WTC11 (cell line): Measurements from ENCODE around the gene KIAA0930. TPM values are rescaled to one million over a fixed set of nuclear protein-coding genes. Genes with fewer than 3 reads are reported as not detected.

ENCODE experiments used
- ATAC-seq: fragments of 200-7000 bp; cut with Tn5 transposase; 2 replicates; pipeline ENCODE4 v1.10.0; 2021; ENCODE audit warnings: mild to moderate bottlenecking, moderate library complexity
- CTCF ChIA-PET: fragments of 300-600 bp; sonication (Branson Sonifier 250); formaldehyde crosslinking; loops from one replicate; lab custom pipeline; 2021; ENCODE audit warnings: antibody characterized with exemption; lab: Charles Lee
- POLR2A ChIA-PET: fragments of 350-600 bp; sonication (Branson Sonifier 250); formaldehyde crosslinking; loops from one replicate; lab custom pipeline; 2021; ENCODE audit warnings: antibody characterized with exemption; lab: Charles Lee
- DNase-seq: peaks from one replicate; pipeline ENCODE4 v3.0.0; 2021; ENCODE audit warnings: low spot score
- H3K27ac Mint-ChIP-seq: 2 replicates; pipeline ENCODE4 v1.8.0; 2021; ENCODE audit warnings: mixed read lengths
- H3K27me3 Mint-ChIP-seq: 2 replicates; pipeline ENCODE4 v1.8.0; 2021; ENCODE audit warnings: low read depth, mild to moderate bottlenecking, moderate library complexity, mixed read lengths
- H3K36me3 Mint-ChIP-seq: 2 replicates; pipeline ENCODE4 v1.8.0; 2021; ENCODE audit warnings: mixed read lengths
- H3K4me1 Mint-ChIP-seq: 2 replicates; pipeline ENCODE4 v1.8.0; 2022; ENCODE audit warnings: mixed read lengths
- H3K4me3 Mint-ChIP-seq: 2 replicates; pipeline ENCODE4 v1.8.0; 2021; ENCODE audit warnings: mild to moderate bottlenecking, moderate library complexity, mixed read lengths
- H3K9me3 Mint-ChIP-seq: 2 replicates; pipeline ENCODE4 v1.8.0; 2021; ENCODE audit warnings: mixed read lengths
- AFF4 ChIP-seq: sonication (generic); formaldehyde crosslinking; IDR thresholded peaks from 2 replicates; pipeline ENCODE4 v1.8.1; 2023; ENCODE audit warnings: mild to moderate bottlenecking, missing genetic modification reagents, borderline replicate concordance
- CREM ChIP-seq: sonication (generic); formaldehyde crosslinking; IDR thresholded peaks from 2 replicates; pipeline ENCODE4 v1.8.1; 2022; ENCODE audit warnings: mild to moderate bottlenecking, missing genetic modification reagents, moderate library complexity
- E2F5 ChIP-seq: sonication (generic); formaldehyde crosslinking; IDR thresholded peaks from 2 replicates; pipeline ENCODE4 v1.8.1; 2022; ENCODE audit warnings: mild to moderate bottlenecking, moderate library complexity, missing genetic modification reagents
- EMX1 ChIP-seq: fragments of 250-450 bp; sonication (Bioruptor Pico); IDR thresholded peaks from 2 replicates; pipeline ENCODE4 v1.8.0; 2021; ENCODE audit warnings: mild to moderate bottlenecking
- ESRRA ChIP-seq: sonication (generic); formaldehyde crosslinking; IDR thresholded peaks from 2 replicates; pipeline ENCODE4 v1.8.1; 2022; ENCODE audit warnings: mild to moderate bottlenecking, missing genetic modification reagents, borderline replicate concordance
- GRHL2 ChIP-seq: fragments of 250-450 bp; sonication (Bioruptor Pico); IDR thresholded peaks from 2 replicates; pipeline ENCODE4 v1.8.0; 2022; ENCODE audit warnings: mild to moderate bottlenecking, moderate library complexity; ENCODE audit not compliant: insufficient replicate concordance, severe bottlenecking
- HMGXB4 ChIP-seq: sonication (generic); formaldehyde crosslinking; IDR thresholded peaks from 2 replicates; pipeline ENCODE4 v1.8.1; 2023; ENCODE audit warnings: mild to moderate bottlenecking, moderate library complexity, missing genetic modification reagents
- JUN ChIP-seq: sonication (generic); formaldehyde crosslinking; IDR thresholded peaks from 2 replicates; pipeline ENCODE4 v1.8.0; 2023; ENCODE audit warnings: mild to moderate bottlenecking, missing genetic modification reagents
- MXD4 ChIP-seq: fragments of 250-450 bp; sonication (Bioruptor Pico); IDR thresholded peaks from 2 replicates; pipeline ENCODE4 v1.8.0; 2021; ENCODE audit warnings: mild to moderate bottlenecking, moderate library complexity, borderline replicate concordance
- NFATC4 ChIP-seq: fragments of 250-450 bp; sonication (Bioruptor Pico); IDR thresholded peaks from 2 replicates; pipeline ENCODE4 v1.9.0; 2021; ENCODE audit warnings: mild to moderate bottlenecking
- NR3C1 ChIP-seq: sonication (generic); formaldehyde crosslinking; conservative IDR thresholded peaks from 2 replicates; pipeline ENCODE4 v1.8.1; 2023; ENCODE audit warnings: low read depth, mild to moderate bottlenecking, missing genetic modification reagents
- PRDM15 ChIP-seq: sonication (generic); formaldehyde crosslinking; IDR thresholded peaks from 2 replicates; pipeline ENCODE4 v1.8.0; 2022; ENCODE audit warnings: missing genetic modification reagents
- TEAD1 ChIP-seq: sonication (generic); formaldehyde crosslinking; IDR thresholded peaks from 2 replicates; pipeline ENCODE4 v1.8.0; 2022; ENCODE audit warnings: mild to moderate bottlenecking, missing genetic modification reagents
- ZNF121 ChIP-seq: sonication (generic); formaldehyde crosslinking; IDR thresholded peaks from 2 replicates; pipeline ENCODE4 v1.8.0; 2023; ENCODE audit warnings: missing genetic modification reagents
- ZNF138 ChIP-seq: sonication (generic); formaldehyde crosslinking; conservative IDR thresholded peaks from 2 replicates; pipeline ENCODE4 v1.8.1; 2022; ENCODE audit warnings: mild to moderate bottlenecking, moderate library complexity, missing genetic modification reagents
- ZNF512 ChIP-seq: sonication (generic); formaldehyde crosslinking; IDR thresholded peaks from 2 replicates; pipeline ENCODE4 v1.8.1; 2022; ENCODE audit warnings: missing genetic modification reagents, borderline replicate concordance
- total RNA-seq: library from RNA; stranded (reverse); gene quantifications from 3 replicates; pipeline ENCODE4 v1.2.3, GENCODE V29; 2021

KIAA0930 gene
- total RNA-seq, 1 experiment from 2014 or later: 62.1 TPM

GRCh38 chr22:45157907-45158306 lies 82.8 kb downstream of the KIAA0930 start (continued):
- TF ChIP-seq CREM (CRISPR knock-in tag): no peak
- TF ChIP-seq PRDM15: no peak
- TF ChIP-seq AFF4 (CRISPR knock-in tag): no peak
- TF ChIP-seq TEAD1 (CRISPR knock-in tag): no peak
- no peak for TF ChIP-seq MXD4 (CRISPR knock-in tag)
- TF ChIP-seq JUN (CRISPR knock-in tag): no peak
- no peak for TF ChIP-seq ESRRA (CRISPR knock-in tag)
- no peak for TF ChIP-seq GRHL2 (CRISPR knock-in tag)

- ChIA-PET POLR2A (no interaction called here), CTCF (no interaction called here)
- ATAC-seq (no peak), DNase-seq (no peak)
- Mint-ChIP-seq H3K36me3 (peaks cover 21% of the 10 kb centered on the region), H3K4me3 (no peak overlapping the region), H3K27ac (no peak overlapping the region; the same call in 1 of the 2 replicates), H3K27me3 (no peaks in the 10 kb centered on the region), H3K4me1 (peaks cover 16% of the 10 kb centered on the region), H3K9me3 (no peaks in the 10 kb centered on the region)
- TF ChIP-seq HMGXB4 (CRISPR knock-in tag) (no peak), NR3C1 (CRISPR knock-in tag) (no peak), ZNF512 (CRISPR knock-in tag) (no peak), E2F5 (no peak), ZNF138 (CRISPR knock-in tag) (no peak), EMX1 (CRISPR knock-in tag) (no peak), NFATC4 (CRISPR knock-in tag) (no peak), ZNF121 (CRISPR knock-in tag) (no peak)
Observed at GRCh38 chr22:45155050-45155840, 85.4 kb downstream of the KIAA0930 start.
